PFSK-1 (cell line): ENCODE data around the gene PDLIM1.

Experiments
- POLR2AphosphoS5 ChIP-seq: IDR thresholded peaks from 2 replicates; pipeline ENCODE4 v1.6.1; 2012; ENCODE audit warnings: low read depth, mild to moderate bottlenecking, control low read depth, low read length, moderate library complexity
- SIN3A ChIP-seq: IDR thresholded peaks from 2 replicates; pipeline ENCODE4 v1.6.1; 2012; ENCODE audit warnings: mild to moderate bottlenecking, low read length, moderate library complexity, borderline replicate concordance; ENCODE audit not compliant: insufficient read depth
- TF ChIP-seq, protein P1 (sequence below), 2 experiments: IDR thresholded peaks; 2 replicates each; pipeline versions ENCODE4 v1.6.1 to v1.8.0; 2011 to 2012; ENCODE audit warnings: low read depth in 2 of 2, low read length in 2 of 2, control low read depth in 1 of 2, inconsistent platforms in 1 of 2, mild to moderate bottlenecking in 1 of 2, moderate library complexity in 1 of 2; ENCODE audit not compliant: insufficient read depth in 1 of 2

DNA sequence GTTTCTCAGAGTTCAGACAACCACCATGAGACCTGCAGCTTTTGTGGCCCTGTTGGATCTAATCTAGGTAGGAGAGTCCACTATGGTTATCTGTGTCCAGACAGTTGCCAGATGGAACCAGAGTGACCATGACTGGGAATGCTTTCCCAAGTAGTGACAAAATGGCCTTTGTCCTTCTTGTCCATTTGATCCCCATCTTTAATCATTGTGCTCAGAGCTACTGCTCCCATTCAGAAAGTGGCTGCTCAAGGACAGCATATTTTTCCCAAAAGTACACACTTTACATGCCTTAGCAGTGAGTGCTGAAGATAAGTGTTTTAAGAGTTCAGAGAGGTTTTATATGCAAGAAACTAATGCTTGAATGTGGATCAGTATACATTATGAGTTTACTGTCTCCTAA, 102.2 kb downstream of the PDLIM1 start:
- no peak for TF ChIP-seq SIN3A
- no peak for TF ChIP-seq POLR2AphosphoS5
- TF ChIP-seq, protein P1, sequence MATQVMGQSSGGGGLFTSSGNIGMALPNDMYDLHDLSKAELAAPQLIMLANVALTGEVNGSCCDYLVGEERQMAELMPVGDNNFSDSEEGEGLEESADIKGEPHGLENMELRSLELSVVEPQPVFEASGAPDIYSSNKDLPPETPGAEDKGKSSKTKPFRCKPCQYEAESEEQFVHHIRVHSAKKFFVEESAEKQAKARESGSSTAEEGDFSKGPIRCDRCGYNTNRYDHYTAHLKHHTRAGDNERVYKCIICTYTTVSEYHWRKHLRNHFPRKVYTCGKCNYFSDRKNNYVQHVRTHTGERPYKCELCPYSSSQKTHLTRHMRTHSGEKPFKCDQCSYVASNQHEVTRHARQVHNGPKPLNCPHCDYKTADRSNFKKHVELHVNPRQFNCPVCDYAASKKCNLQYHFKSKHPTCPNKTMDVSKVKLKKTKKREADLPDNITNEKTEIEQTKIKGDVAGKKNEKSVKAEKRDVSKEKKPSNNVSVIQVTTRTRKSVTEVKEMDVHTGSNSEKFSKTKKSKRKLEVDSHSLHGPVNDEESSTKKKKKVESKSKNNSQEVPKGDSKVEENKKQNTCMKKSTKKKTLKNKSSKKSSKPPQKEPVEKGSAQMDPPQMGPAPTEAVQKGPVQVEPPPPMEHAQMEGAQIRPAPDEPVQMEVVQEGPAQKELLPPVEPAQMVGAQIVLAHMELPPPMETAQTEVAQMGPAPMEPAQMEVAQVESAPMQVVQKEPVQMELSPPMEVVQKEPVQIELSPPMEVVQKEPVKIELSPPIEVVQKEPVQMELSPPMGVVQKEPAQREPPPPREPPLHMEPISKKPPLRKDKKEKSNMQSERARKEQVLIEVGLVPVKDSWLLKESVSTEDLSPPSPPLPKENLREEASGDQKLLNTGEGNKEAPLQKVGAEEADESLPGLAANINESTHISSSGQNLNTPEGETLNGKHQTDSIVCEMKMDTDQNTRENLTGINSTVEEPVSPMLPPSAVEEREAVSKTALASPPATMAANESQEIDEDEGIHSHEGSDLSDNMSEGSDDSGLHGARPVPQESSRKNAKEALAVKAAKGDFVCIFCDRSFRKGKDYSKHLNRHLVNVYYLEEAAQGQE (IDR thresholded peaks at IDR 0.05; ENCODE audit: insufficient read depth in 1 of 2, low read depth in 2 of 2, low read length in 2 of 2): no peak
